ENCODE data around the gene TRPT1.

- TF ChIP-seq YY1 (IDR thresholded peaks at IDR 0.05; ENCODE audit: insufficient read depth, insufficient read length) = no peak
- TF ChIP-seq SUZ12 (IDR thresholded peaks at IDR 0.05; ENCODE audit: extremely low read depth, insufficient read depth, insufficient read length) = no peak
Measured at GRCh38 chr11:64245797-64246620, 20.0 kb upstream of the TRPT1 start.

Measured in NT2/D1 (cell line).